ENCODE data around the gene SLC22A2. TPM values are rescaled to one million over a fixed set of nuclear protein-coding genes. Genes with fewer than 3 reads are reported as not detected.

SLC22A2 gene
- polyA plus RNA-seq, 1 experiment = not detected

DNA sequence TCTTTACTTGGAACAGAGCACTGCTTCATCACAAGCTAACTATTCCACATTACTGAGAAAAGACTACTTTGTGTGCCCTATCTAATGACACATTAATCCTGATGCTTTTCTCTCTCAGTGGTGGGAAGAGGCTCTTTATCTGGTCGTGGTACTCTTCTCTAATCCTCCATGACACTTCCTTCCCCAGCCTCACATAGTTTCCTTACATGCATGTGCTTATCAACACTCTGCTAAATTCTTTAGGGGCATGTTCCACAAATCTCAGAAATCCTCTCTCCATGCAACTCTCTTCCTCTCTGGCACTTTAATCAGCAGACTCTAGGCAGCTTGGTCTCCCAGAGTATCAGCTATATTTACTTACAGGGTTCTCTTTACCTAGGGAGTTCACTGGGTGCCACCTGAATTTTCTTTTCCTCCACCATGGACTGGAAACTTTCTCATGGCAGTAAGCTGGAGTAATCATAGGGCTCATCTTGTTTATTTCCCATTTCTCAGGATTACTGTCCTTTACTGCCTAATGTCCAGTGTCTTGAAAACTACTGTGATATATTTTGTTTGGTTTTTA is 27.0 kb upstream of the SLC22A2 start:
- Histone ChIP-seq H3K4me3 (ENCODE audit: low read depth, low read length) (no peak overlapping the region), H3K9me3 (ENCODE audit: control insufficient read depth, insufficient read depth, low read length) (no peaks in the 10 kb centered on the region), H3K27ac (ENCODE audit: low read depth, low read length) (no peak overlapping the region), H3K27me3 (ENCODE audit: control insufficient read depth, insufficient read depth, low read length) (no peaks in the 10 kb centered on the region)
- CTCF ChIA-PET = no interaction called here
- POLR2A ChIA-PET = no interaction called here
- DNase-seq (ENCODE audit: low read depth, low spot score) = no peak
- TF ChIP-seq, protein P1, sequence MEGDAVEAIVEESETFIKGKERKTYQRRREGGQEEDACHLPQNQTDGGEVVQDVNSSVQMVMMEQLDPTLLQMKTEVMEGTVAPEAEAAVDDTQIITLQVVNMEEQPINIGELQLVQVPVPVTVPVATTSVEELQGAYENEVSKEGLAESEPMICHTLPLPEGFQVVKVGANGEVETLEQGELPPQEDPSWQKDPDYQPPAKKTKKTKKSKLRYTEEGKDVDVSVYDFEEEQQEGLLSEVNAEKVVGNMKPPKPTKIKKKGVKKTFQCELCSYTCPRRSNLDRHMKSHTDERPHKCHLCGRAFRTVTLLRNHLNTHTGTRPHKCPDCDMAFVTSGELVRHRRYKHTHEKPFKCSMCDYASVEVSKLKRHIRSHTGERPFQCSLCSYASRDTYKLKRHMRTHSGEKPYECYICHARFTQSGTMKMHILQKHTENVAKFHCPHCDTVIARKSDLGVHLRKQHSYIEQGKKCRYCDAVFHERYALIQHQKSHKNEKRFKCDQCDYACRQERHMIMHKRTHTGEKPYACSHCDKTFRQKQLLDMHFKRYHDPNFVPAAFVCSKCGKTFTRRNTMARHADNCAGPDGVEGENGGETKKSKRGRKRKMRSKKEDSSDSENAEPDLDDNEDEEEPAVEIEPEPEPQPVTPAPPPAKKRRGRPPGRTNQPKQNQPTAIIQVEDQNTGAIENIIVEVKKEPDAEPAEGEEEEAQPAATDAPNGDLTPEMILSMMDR (IDR thresholded peaks at IDR 0.05; ENCODE audit: low read depth, low read length) = no peak

- Histone ChIP-seq H3K4me3 (ENCODE audit: low read depth, low read length) (no peak overlapping the region), H3K27me3 (ENCODE audit: control insufficient read depth, insufficient read depth, low read length) (no peaks in the 10 kb centered on the region), H3K27ac (ENCODE audit: low read depth, low read length) (no peak overlapping the region), H3K9me3 (ENCODE audit: control insufficient read depth, insufficient read depth, low read length) (no peaks in the 10 kb centered on the region)
- TF ChIP-seq, protein P1 (IDR thresholded peaks at IDR 0.05; ENCODE audit: low read depth, low read length) = no peak
- CTCF ChIA-PET = no interaction called here
- POLR2A ChIA-PET = no interaction called here
- DNase-seq (ENCODE audit: low read depth, low spot score) = no peak
Measured at GRCh38 chr6:160284575-160284974, 26.0 kb upstream of the SLC22A2 start.

- 0 out of 2 replicates have a peak, but pooled peaks cover 4% of the 10 kb centered on the region for H3K9me3 ChIP-seq (ENCODE audit: control insufficient read depth, insufficient read depth, low read length)
- CTCF ChIA-PET = no interaction called here
- no peaks in the 10 kb centered on the region for H3K27me3 ChIP-seq (ENCODE audit: control insufficient read depth, insufficient read depth, low read length)
- no peak overlapping the region for H3K27ac ChIP-seq (ENCODE audit: low read depth, low read length)
- H3K4me3 ChIP-seq (ENCODE audit: low read depth, low read length) = no peak overlapping the region
- TF ChIP-seq, protein P1 (IDR thresholded peaks at IDR 0.05; ENCODE audit: low read depth, low read length) = no peak
- no peak for DNase-seq (ENCODE audit: low read depth, low spot score)
- POLR2A ChIA-PET = no interaction called here
Measured at GRCh38 chr6:160282444-160282843, 23.8 kb upstream of the SLC22A2 start.

DNA sequence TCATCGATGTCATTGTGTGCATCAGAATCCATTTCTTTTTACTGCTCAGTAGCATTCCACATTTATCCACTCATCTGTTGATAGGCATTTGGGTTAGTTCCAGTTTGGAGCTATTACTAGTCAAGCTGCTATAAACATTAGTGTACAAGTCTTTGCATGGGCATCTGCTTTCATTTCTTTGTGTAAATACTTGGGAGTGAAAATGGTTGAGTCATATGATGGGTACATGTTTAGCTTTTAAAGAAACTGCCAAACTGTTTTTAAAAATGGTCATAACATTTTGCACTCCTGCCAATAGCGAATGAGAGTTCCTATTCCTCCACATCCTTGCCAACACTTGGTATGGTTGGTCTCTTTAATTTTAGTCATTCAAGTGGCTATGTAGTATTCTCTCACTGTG is 21.2 kb upstream of the SLC22A2 start:
- DNase-seq (ENCODE audit: low read depth, low spot score) = no peak
- CTCF ChIA-PET = no interaction called here
- peaks cover 10% of the 10 kb centered on the region for H3K9me3 ChIP-seq (ENCODE audit: control insufficient read depth, insufficient read depth, low read length)
- H3K27ac ChIP-seq (ENCODE audit: low read depth, low read length) = no peak overlapping the region
- TF ChIP-seq, protein P1 (IDR thresholded peaks at IDR 0.05; ENCODE audit: low read depth, low read length) = no peak
- H3K27me3 ChIP-seq (ENCODE audit: control insufficient read depth, insufficient read depth, low read length) = no peaks in the 10 kb centered on the region
- no peak overlapping the region for H3K4me3 ChIP-seq (ENCODE audit: low read depth, low read length)
- POLR2A ChIA-PET = no interaction called here

GRCh38 chr6:160278786-160279310 is 20.2 kb upstream of the SLC22A2 start:
- ChIA-PET POLR2A (no interaction called here), CTCF (no interaction called here)
- Histone ChIP-seq H3K4me3 (ENCODE audit: low read depth, low read length) (no peak overlapping the region), H3K27me3 (ENCODE audit: control insufficient read depth, insufficient read depth, low read length) (no peaks in the 10 kb centered on the region), H3K27ac (ENCODE audit: low read depth, low read length) (no peak overlapping the region), H3K9me3 (ENCODE audit: control insufficient read depth, insufficient read depth, low read length) (peaks cover 10% of the 10 kb centered on the region)
- no peak for DNase-seq (ENCODE audit: low read depth, low spot score)
- TF ChIP-seq, protein P1 (IDR thresholded peaks at IDR 0.05; ENCODE audit: low read depth, low read length) = no peak

Measured in AG04450 (cell line).